Measurements from ENCODE around the gene NMNAT1. TPM values are rescaled to one million over a fixed set of nuclear protein-coding genes. Genes with fewer than 3 reads are reported as not detected.
"Not testable (repeated sequence)": the region's sequence is repeated elsewhere in the genome, so short reads cannot be mapped to it uniquely, and the experiment has no call there.

The NMNAT1 gene
- total RNA-seq, 3 donors from 2014 or later: 6.6 to 8.3 (median 6.9) TPM

GRCh38 chr1:9996624-9997582 is 53.6 kb downstream of the NMNAT1 start, which contains the start of gene RBP7:
Gene RBP7 (plus strand): TSS chr1:9997228. CDS start chr1:9997259, 31 bp downstream.
- Histone ChIP-seq H3K36me3 (no peaks in the 10 kb centered on the region), H3K4me3 (peak within 1 kb of the TSS; percentile 54 to 79 (median 59)), H3K27ac (peak within 1 kb of the TSS in 1 of 2 donors; percentile 70), H3K9me3 (no peaks in the 10 kb centered on the region), H3K4me1 (no peaks in the 10 kb centered on the region), H3K27me3 (peaks cover 0 to 4% of the 10 kb centered on the region in 2 donors)
- intact Hi-C loops (cut with DNase I; ENCODE audit: low total_unique reads): no loop called here
- no peak for DNase-seq (ENCODE audit: low spot score in 2 of 2)
- TF ChIP-seq CTCF (IDR thresholded peaks at IDR 0.05): no peak
- TF ChIP-seq POLR2A (IDR thresholded peaks at IDR 0.05): no peak
- no peak for TF ChIP-seq POLR2AphosphoS5 (IDR thresholded peaks at IDR 0.05)

GRCh38 chr1:10001016-10001665 is 57.9 kb downstream of the NMNAT1 start:
- Histone ChIP-seq H3K4me3 (no peak overlapping the region), H3K4me1 (no peaks in the 10 kb centered on the region), H3K36me3 (no peaks in the 10 kb centered on the region), H3K27me3 (peaks cover 0 to 4% of the 10 kb centered on the region in 2 donors), H3K9me3 (no peaks in the 10 kb centered on the region), H3K27ac (no peak overlapping the region)
- intact Hi-C loops (cut with DNase I; ENCODE audit: low total_unique reads): no loop called here
- DNase-seq (ENCODE audit: low spot score in 2 of 2): no peak
- TF ChIP-seq POLR2A (IDR thresholded peaks at IDR 0.05) (no peak), CTCF (IDR thresholded peaks at IDR 0.05) (no peak), POLR2AphosphoS5 (IDR thresholded peaks at IDR 0.05) (no peak)

GRCh38 chr1:10005248-10005647 is 62.0 kb downstream of the NMNAT1 start:
- H3K4me3 ChIP-seq; H3K9me3 ChIP-seq; H3K36me3 ChIP-seq; H3K27ac ChIP-seq; DNase-seq (ENCODE audit: low spot score in 2 of 2); H3K27me3 ChIP-seq; intact Hi-C loops (cut with DNase I; ENCODE audit: low total_unique reads); H3K4me1 ChIP-seq: not testable (repeated sequence)

GRCh38 chr1:10007169-10007568 is 63.9 kb downstream of the NMNAT1 start:
- intact Hi-C loops (cut with DNase I; ENCODE audit: low total_unique reads): no loop called here
- H3K36me3 ChIP-seq: no peaks in the 10 kb centered on the region
- no peaks in the 10 kb centered on the region for H3K9me3 ChIP-seq
- DNase-seq (ENCODE audit: low spot score in 2 of 2): no peak
- H3K4me3 ChIP-seq: no peak overlapping the region
- TF ChIP-seq POLR2A (IDR thresholded peaks at IDR 0.05) (no peak), CTCF (IDR thresholded peaks at IDR 0.05) (no peak), POLR2AphosphoS5 (IDR thresholded peaks at IDR 0.05) (no peak)
- H3K27ac ChIP-seq: no peak overlapping the region
- no peaks in the 10 kb centered on the region for H3K4me1 ChIP-seq
- no peaks in the 10 kb centered on the region for H3K27me3 ChIP-seq

- H3K36me3 ChIP-seq: no peaks in the 10 kb centered on the region
- H3K27ac ChIP-seq: no peak overlapping the region
- H3K9me3 ChIP-seq: no peaks in the 10 kb centered on the region
- no peaks in the 10 kb centered on the region for H3K27me3 ChIP-seq
- intact Hi-C loops (cut with DNase I; ENCODE audit: low total_unique reads): no loop called here
- TF ChIP-seq POLR2A (IDR thresholded peaks at IDR 0.05) (no peak), POLR2AphosphoS5 (IDR thresholded peaks at IDR 0.05) (no peak), CTCF (IDR thresholded peaks at IDR 0.05) (no peak)
- H3K4me1 ChIP-seq: no peaks in the 10 kb centered on the region
- DNase-seq (ENCODE audit: low spot score in 2 of 2): no peak
- no peak overlapping the region for H3K4me3 ChIP-seq
Measured at GRCh38 chr1:10014016-10014415, 70.7 kb downstream of the NMNAT1 start.
